NCI-H187 treated with DMSO at 0.1 percent for 48 hours (cell line): ENCODE measurements around the gene PRPF19.

Source experiments
- DNase-seq: peaks from one replicate; lab custom pipeline; 2025; lab: John Stamatoyannopoulos, UW

Gene PRPF19

GRCh38 chr11:60857378-60858232 is 48.8 kb downstream of the PRPF19 start:
- DNase-seq, result no peak

- no peak for DNase-seq
Measured at GRCh38 chr11:60855726-60856633, 50.4 kb downstream of the PRPF19 start, which contains the start of gene PTGDR2. PTGDR2 (minus strand) TSS chr11:60855950; CDS start chr11:60853722, 2,228 bp downstream.

- DNase-seq, result no peak
Measured at GRCh38 chr11:60854847-60855725, 51.3 kb downstream of the PRPF19 start.

GRCh38 chr11:60854140-60854846 is 52.1 kb downstream of the PRPF19 start:
- DNase-seq, result no peak

GRCh38 chr11:60852982-60853950 is 53.1 kb downstream of the PRPF19 start:
- DNase-seq, result no peak

GRCh38 chr11:60852117-60852981 is 54.0 kb downstream of the PRPF19 start:
- DNase-seq, result no peak

DNA sequence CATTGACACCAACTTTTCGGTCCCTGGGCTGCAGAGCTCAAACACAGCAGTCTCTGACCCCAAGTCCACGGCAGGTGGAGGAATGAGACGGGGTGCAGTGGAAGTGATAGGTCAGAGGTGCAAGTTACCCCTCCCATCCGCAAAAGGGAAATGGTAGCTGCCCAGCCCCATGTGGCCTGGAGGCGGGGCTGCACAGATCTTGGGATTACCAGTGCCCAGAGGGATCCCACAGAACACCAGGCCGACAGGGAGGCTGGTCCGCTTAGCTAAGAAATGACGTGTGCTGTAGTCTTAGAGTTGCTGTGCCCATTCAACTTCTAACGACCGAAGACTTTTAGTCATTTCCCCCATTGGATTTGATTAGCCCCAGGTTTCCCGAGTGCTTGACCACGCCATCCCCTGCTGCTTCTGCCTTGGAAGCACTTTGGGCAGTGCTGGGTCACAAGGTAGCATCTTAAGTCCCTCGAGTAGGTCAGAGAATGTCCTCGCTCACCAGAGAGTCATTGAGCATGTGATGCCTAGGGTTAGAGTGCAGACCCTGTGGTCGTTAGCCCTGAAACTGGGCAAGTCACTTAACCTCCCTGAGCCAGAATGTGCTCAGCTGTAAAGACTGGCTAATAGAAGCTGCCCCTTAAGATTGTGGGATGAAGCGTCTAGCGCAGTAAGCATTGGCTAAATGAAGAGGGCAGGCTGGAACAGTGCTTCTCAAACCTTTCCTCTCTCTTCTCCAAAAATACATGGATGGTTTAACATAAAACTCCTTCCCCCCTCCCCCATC is 54.9 kb downstream of the PRPF19 start:
- no peak for DNase-seq

DNA sequence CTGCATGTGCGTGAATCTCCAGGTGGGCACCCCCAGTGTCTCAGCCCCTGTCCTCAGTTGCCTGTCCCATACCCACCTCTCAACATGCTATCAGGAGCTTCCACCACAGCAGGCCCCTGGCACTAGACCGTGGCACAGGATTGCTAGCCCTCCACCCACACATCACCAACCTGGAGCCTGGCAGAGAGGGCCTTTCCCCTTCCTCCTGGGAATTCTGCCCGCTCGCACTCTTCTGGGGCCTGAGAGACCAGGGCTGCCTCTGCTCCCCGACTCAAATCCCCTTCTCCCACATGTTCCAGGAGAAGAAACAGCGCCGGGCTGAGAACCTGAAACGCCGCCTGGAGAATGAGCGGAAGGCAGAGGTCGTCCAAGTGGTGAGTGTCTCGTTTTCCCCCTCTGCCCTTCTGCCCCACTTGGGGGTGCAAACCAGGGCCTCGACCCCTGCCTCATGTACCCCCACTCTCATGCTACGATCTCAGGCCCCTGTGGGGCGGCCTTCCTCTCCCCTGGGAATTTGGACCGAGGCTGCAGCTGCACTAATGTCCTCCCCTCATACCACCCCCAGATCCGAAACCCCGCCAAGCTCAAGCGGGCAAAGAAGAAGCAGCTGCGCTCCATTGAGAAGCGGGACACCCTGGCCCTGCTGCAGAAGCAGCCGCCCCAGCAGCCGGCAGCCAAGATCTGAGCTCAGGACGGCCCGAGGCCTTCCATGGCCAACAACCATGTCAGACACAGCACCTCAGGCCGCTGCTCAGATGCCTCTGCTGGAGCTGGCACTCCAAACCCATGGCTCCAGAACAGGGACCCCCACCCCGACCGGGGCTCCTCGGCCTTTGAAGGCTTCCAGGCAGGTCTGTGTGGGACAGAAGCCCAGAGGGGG is 56.5 kb downstream of the PRPF19 start:
- no peak for DNase-seq

DNA sequence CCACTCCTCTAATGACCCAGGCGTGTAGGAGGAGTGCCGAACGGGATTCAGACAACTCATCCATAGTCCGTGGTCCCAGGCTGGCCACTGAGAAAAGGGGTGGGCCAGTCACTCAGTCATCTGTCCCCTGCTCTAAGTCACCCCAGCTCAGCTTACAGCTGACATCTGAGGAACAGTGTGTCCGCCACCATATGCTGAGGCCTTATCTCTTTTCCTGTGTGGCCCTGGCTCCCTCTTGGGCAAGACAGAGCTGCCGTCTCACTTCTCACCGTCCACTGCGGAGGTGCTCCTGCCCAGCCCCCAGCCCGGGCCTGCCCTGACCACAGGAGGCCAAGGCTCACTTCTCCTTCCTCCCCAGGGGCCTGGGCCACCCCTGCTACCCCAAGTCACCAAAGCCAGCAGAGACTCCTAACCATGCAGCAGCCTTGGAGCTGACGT is 57.7 kb downstream of the PRPF19 start:
- DNase-seq, result no peak

GRCh38 chr11:60847896-60848295 is 58.5 kb downstream of the PRPF19 start:
- no peak for DNase-seq

GRCh38 chr11:60847281-60847680 is 59.1 kb downstream of the PRPF19 start:
- no peak for DNase-seq

DNA sequence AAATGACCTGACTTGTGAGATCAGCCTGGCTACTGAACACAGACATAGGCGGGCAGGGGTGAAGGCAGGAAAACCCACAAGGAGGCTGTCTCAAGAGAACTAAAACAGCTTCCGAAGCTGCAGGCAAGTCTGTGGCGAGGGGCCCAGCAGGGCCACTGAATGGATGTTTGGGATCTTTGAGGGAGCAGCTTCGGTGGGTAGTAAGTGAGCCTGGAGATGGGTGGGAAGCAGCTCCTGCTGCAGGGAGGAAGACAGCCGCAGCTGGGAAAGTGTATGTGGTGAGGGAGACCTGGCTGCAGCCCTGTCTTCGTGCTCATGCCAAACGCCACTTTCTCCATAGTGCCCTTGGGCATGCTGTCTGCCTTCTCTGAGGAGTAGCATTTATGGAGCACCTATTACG is 61.0 kb downstream of the PRPF19 start:
- no peak for DNase-seq

- DNase-seq, result no peak
Measured at GRCh38 chr11:60844870-60845221, 61.5 kb downstream of the PRPF19 start.

GRCh38 chr11:60844045-60844869 is 62.1 kb downstream of the PRPF19 start:
- DNase-seq, result no peak

- no peak for DNase-seq
Measured at GRCh38 chr11:60842668-60843600, 63.5 kb downstream of the PRPF19 start.
